Sigmoid colon (tissue), 7 donors: ENCODE measurements around the gene FASTK. TPM values are rescaled to one million over a fixed set of nuclear protein-coding genes. Genes with fewer than 3 reads are reported as not detected.

Experiments used
- DNase-seq: peaks from one replicate; pipeline ENCODE4 v3.0.0-alpha.2; 2019
- H3K27ac ChIP-seq, 4 donors: fragments of 200-600 bp; sonication (generic); one replicate each; pipeline ENCODE4 v1.5.1; 2016 to 2019; ENCODE audit warnings: mild to moderate bottlenecking in 1 of 4
- H3K27me3 ChIP-seq, 3 donors: fragments of 200-600 bp; sonication (generic); one replicate each; pipeline ENCODE4 v1.5.1; 2019; ENCODE audit warnings: mild to moderate bottlenecking in 1 of 3
- H3K36me3 ChIP-seq, 4 donors: fragments of 200-600 bp; sonication (generic); one replicate each; pipeline ENCODE4 v1.5.1; 2016 to 2019
- H3K4me1 ChIP-seq, 4 donors: fragments of 200-600 bp; sonication (generic); one replicate each; pipeline ENCODE4 v1.5.1; 2017 to 2019
- H3K4me3 ChIP-seq, 4 donors: fragments of 200-600 bp; sonication (generic); one replicate each; pipeline ENCODE4 v1.5.1; 2017 to 2019; ENCODE audit warnings: mild to moderate bottlenecking in 2 of 4, moderate library complexity in 1 of 4
- H3K9me3 ChIP-seq, 4 donors: fragments of 200-600 bp in 3 of 4; sonication (generic) in 3 of 4; one replicate each; pipeline versions ENCODE4 v1.5.1 to v1.6.1; 2013 to 2019
- EP300 ChIP-seq, 4 donors: sonication (generic); formaldehyde crosslinking; IDR thresholded peaks; one replicate each; pipeline ENCODE4 v1.6.1; 2017; ENCODE audit warnings: antibody characterized with exemption in 4 of 4
- POLR2A ChIP-seq, 2 donors: fragments of 450-650 bp; IDR thresholded peaks; one replicate each; pipeline ENCODE4 v1.6.1; 2016; ENCODE audit warnings: antibody characterized with exemption in 2 of 2, mild to moderate bottlenecking in 2 of 2, moderate library complexity in 2 of 2
- POLR2AphosphoS5 ChIP-seq, 4 donors: sonication (generic); formaldehyde crosslinking; IDR thresholded peaks; one replicate each; pipeline ENCODE4 v1.6.1; 2017; ENCODE audit warnings: antibody characterized with exemption in 4 of 4
- WGBS, 2 donors: extraction: QIAGEN DNeasy Blood & Tissue Kit; methylation state at CpG; one replicate each; pipeline ENCODE4 v1.1.7; 2013; 5-methylcytosine and 5-hydroxymethylcytosine counted together
- intact Hi-C: fragments of 100-400 bp; cut with DNase I; formaldehyde crosslinking; loops from one replicate; pipeline ENCODE4 v1.15.1; 2023
- polyA plus RNA-seq, 3 donors: library from polyadenylated mRNA; stranded (reverse); fragments of 200-250 nt; gene quantifications; one replicate each; pipeline ENCODE4 v1.2.3, GENCODE V29; 2013
- total RNA-seq, 4 donors: library from RNA; depleted of rRNA; stranded (reverse); fragments of >200 nt; gene quantifications; one replicate each; pipeline ENCODE4 v1.1.0, GENCODE V29; 2016
- TF ChIP-seq, protein P1 (sequence below), 4 experiments: fragments of 450-650 bp in 3 of 4; fragments of 200-600 bp in 1 of 4; IDR thresholded peaks; one replicate each; pipeline ENCODE4 v1.5.1; 2016 to 2019; ENCODE audit warnings: antibody characterized with exemption in 4 of 4, mild to moderate bottlenecking in 3 of 4, moderate library complexity in 2 of 4
- donor health status: healthy with polysubstance abuse.
- donor health status: Bipolar disorder and iron deficiency.
- donor health status: healthy.

Gene FASTK
- total and polyA plus RNA-seq, 7 donors: 61.3 to 124 (median 65.0) TPM

- H3K9me3 ChIP-seq: no peaks in the 10 kb centered on the region
- peaks cover 0 to 10% (median 0%) of the 10 kb centered on the region in 3 donors for H3K27me3 ChIP-seq
- H3K36me3 ChIP-seq: peaks cover 0 to 24% (median 6%) of the 10 kb centered on the region in 4 donors
- no peak for DNase-seq
- WGBS, 2 donors: 91 to 93% methylated on average over 38 of the region's 38 CpGs
- H3K27ac ChIP-seq: no peak overlapping the region
- H3K4me1 ChIP-seq: peaks cover 0 to 29% (median 19%) of the 10 kb centered on the region in 4 donors
- TF ChIP-seq POLR2AphosphoS5 (IDR thresholded peaks at IDR 0.05) (no peak), EP300 (IDR thresholded peaks at IDR 0.05) (no peak), POLR2A (IDR thresholded peaks at IDR 0.05) (no peak)
- TF ChIP-seq, protein P1, sequence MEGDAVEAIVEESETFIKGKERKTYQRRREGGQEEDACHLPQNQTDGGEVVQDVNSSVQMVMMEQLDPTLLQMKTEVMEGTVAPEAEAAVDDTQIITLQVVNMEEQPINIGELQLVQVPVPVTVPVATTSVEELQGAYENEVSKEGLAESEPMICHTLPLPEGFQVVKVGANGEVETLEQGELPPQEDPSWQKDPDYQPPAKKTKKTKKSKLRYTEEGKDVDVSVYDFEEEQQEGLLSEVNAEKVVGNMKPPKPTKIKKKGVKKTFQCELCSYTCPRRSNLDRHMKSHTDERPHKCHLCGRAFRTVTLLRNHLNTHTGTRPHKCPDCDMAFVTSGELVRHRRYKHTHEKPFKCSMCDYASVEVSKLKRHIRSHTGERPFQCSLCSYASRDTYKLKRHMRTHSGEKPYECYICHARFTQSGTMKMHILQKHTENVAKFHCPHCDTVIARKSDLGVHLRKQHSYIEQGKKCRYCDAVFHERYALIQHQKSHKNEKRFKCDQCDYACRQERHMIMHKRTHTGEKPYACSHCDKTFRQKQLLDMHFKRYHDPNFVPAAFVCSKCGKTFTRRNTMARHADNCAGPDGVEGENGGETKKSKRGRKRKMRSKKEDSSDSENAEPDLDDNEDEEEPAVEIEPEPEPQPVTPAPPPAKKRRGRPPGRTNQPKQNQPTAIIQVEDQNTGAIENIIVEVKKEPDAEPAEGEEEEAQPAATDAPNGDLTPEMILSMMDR (IDR thresholded peaks at IDR 0.05): no peak
- no peak overlapping the region for H3K4me3 ChIP-seq
- intact Hi-C loops: no loop called here
Observed at GRCh38 chr7:151048911-151049463, 31.6 kb downstream of the FASTK start.

- TF ChIP-seq EP300 (IDR thresholded peaks at IDR 0.05) (no peak), POLR2A (IDR thresholded peaks at IDR 0.05) (no peak), POLR2AphosphoS5 (IDR thresholded peaks at IDR 0.05) (no peak)
- TF ChIP-seq, protein P1 (IDR thresholded peaks at IDR 0.05): no peak
- no peak within 1 kb of the TSS for H3K27ac ChIP-seq
Observed at GRCh38 chr7:151047976-151048815, 32.4 kb downstream of the FASTK start, which contains the start of gene ASIC3. ASIC3 (plus strand) TSS chr7:151048531; CDS start chr7:151048886, 355 bp downstream.

GRCh38 chr7:151046603-151047573 lies 33.7 kb downstream of the FASTK start:
- intact Hi-C loops: no loop called here
- TF ChIP-seq POLR2A (IDR thresholded peaks at IDR 0.05) (no peak), POLR2AphosphoS5 (IDR thresholded peaks at IDR 0.05) (no peak), EP300 (IDR thresholded peaks at IDR 0.05) (no peak)
- TF ChIP-seq, protein P1 (IDR thresholded peaks at IDR 0.05): no peak
- Histone ChIP-seq H3K27ac (no peak overlapping the region), H3K4me1 (peaks cover 0 to 29% (median 19%) of the 10 kb centered on the region in 4 donors), H3K9me3 (no peaks in the 10 kb centered on the region), H3K27me3 (peaks cover 0 to 10% (median 0%) of the 10 kb centered on the region in 3 donors), H3K4me3 (no peak overlapping the region), H3K36me3 (peaks cover 0 to 33% (median 12%) of the 10 kb centered on the region in 4 donors)
- DNase-seq: no peak
- WGBS, 2 donors: 61 to 65% methylated on average over 14 of the region's 14 CpGs

More at GRCh38 chr7:151047976-151048815, 32.4 kb downstream of the FASTK start, which contains the start of gene ASIC3:
- WGBS, 2 donors: 81 to 84% methylated on average over 22 of the region's 22 CpGs
- peaks cover 0 to 29% (median 19%) of the 10 kb centered on the region in 4 donors for H3K4me1 ChIP-seq
- H3K9me3 ChIP-seq: no peaks in the 10 kb centered on the region
- no peak within 1 kb of the TSS for H3K4me3 ChIP-seq
- H3K27me3 ChIP-seq: peaks cover 0 to 10% (median 0%) of the 10 kb centered on the region in 3 donors
- intact Hi-C loops: no loop called here
- peaks cover 0 to 23% (median 8%) of the 10 kb centered on the region in 4 donors for H3K36me3 ChIP-seq
- DNase-seq: no peak

DNA sequence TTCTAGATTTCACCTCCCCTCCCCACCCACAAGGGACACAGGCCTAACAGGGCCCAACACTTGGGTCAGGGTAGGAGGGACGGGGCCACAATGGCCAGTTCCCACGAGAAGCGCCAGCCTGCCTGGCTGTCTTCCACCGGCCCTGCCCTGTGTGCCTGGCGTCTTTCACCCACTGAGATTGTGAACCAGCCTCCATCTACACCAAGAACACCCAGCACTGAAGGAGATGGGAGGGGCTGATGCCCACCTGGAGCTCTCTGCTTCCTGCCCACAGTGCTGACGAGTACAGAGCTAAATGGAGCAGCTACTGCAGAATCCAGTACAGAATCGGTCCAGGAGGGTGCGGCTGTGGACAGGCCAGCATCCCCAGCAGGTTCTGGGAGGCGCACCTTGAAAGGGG lies 34.6 kb downstream of the FASTK start:
- TF ChIP-seq POLR2A (IDR thresholded peaks at IDR 0.05) (no peak), POLR2AphosphoS5 (IDR thresholded peaks at IDR 0.05) (no peak), EP300 (IDR thresholded peaks at IDR 0.05) (no peak)
- TF ChIP-seq, protein P1 (IDR thresholded peaks at IDR 0.05): no peak
- no peak for DNase-seq
- Histone ChIP-seq H3K27me3 (peaks cover 0 to 10% (median 0%) of the 10 kb centered on the region in 3 donors), H3K4me1 (peaks cover 0 to 20% (median 13%) of the 10 kb centered on the region in 4 donors), H3K27ac (no peak overlapping the region), H3K4me3 (no peak overlapping the region), H3K36me3 (peaks cover 0 to 42% (median 16%) of the 10 kb centered on the region in 4 donors), H3K9me3 (no peaks in the 10 kb centered on the region)
- intact Hi-C loops: no loop called here
- 86 to 88% methylated on average over 9 of the region's 9 CpGs for WGBS, 2 donors
